Measurements from ENCODE around the gene PPRC1.

The PPRC1 gene

GRCh38 chr10:102112210-102112817, 20.5 kb upstream of the PPRC1 start:
- Histone ChIP-seq H2AFZ (ENCODE audit: low read length) (no peak overlapping the region), H3K4me2 (ENCODE audit: low read length) (peak overlapping the region; percentile 92; the same call in 1 of the 2 replicates), H3K36me3 (ENCODE audit: insufficient read depth, low read length) (peaks cover 34% of the 10 kb centered on the region), H3K4me3 (ENCODE audit: low read depth, low read length, poor library complexity, severe bottlenecking) (no peak overlapping the region), H3K27me3 (ENCODE audit: insufficient read depth, low read length) (no peaks in the 10 kb centered on the region), H4K20me1 (ENCODE audit: insufficient read depth, low read length) (no peaks in the 10 kb centered on the region), H3K9me3 (ENCODE audit: low read length) (no peaks in the 10 kb centered on the region), H3K9me2 (ENCODE audit: low read depth, low read length) (no peaks in the 10 kb centered on the region), H3K9ac (ENCODE audit: low read length) (no peak overlapping the region; the same call in 1 of the 2 replicates), H3K79me2 (ENCODE audit: insufficient read depth, low read length) (peaks cover 18% of the 10 kb centered on the region), H3F3A (ENCODE audit: insufficient read depth, low read length) (no peaks in the 10 kb centered on the region), H3K4me1 (ENCODE audit: insufficient read depth, low read length, severe bottlenecking) (peaks cover 37% of the 10 kb centered on the region), H3K27ac (ENCODE audit: low read depth, low read length, poor library complexity, severe bottlenecking) (no peak overlapping the region)
- TF ChIP-seq, protein P1, sequence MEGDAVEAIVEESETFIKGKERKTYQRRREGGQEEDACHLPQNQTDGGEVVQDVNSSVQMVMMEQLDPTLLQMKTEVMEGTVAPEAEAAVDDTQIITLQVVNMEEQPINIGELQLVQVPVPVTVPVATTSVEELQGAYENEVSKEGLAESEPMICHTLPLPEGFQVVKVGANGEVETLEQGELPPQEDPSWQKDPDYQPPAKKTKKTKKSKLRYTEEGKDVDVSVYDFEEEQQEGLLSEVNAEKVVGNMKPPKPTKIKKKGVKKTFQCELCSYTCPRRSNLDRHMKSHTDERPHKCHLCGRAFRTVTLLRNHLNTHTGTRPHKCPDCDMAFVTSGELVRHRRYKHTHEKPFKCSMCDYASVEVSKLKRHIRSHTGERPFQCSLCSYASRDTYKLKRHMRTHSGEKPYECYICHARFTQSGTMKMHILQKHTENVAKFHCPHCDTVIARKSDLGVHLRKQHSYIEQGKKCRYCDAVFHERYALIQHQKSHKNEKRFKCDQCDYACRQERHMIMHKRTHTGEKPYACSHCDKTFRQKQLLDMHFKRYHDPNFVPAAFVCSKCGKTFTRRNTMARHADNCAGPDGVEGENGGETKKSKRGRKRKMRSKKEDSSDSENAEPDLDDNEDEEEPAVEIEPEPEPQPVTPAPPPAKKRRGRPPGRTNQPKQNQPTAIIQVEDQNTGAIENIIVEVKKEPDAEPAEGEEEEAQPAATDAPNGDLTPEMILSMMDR (IDR thresholded peaks at IDR 0.05; ENCODE audit: low read length) = peak; percentile 14; the same call in 1 of the 2 replicates
- no peak for TF ChIP-seq EZH2 (IDR thresholded peaks at IDR 0.05; ENCODE audit: borderline replicate concordance, low read length)

DNA sequence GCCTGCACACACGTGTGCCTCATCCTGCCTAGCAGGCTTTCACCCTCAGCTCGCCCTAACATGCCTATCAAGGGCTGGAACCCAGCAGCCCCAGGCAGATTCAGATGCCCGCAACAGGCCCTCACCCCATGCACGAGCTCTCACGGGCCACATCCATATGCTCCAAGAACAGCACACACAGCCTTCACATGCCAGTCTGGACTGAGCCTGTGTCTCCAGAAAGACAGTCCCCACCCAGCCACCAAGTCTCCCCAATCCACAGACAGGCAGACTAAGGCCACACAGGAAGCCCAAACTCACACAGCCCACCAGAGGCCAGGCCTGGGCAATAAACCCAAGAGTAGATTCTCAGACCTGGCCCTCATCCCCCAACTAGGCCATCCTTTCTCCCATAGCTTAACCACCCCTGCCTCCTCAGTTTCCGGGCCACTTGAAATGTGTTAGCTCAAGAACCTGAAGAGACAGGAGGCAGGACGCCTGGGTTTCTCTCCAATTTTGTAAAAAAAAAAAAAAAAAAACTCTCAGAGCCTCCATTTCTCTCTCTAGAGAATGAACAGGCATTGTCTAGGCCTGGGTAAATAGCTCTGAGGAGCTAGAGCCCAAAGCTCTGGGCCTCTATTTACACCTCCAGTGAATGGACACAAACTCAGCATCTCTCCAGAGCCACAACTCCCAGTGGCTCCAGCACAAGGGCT, 19.4 kb upstream of the PPRC1 start:
- H3K9ac ChIP-seq (ENCODE audit: low read length) = peak overlapping the region; percentile 82
- H3K4me3 ChIP-seq (ENCODE audit: low read depth, low read length, poor library complexity, severe bottlenecking) = peak overlapping the region; percentile 76
- H4K20me1 ChIP-seq (ENCODE audit: insufficient read depth, low read length) = no peaks in the 10 kb centered on the region
- H2AFZ ChIP-seq (ENCODE audit: low read length) = no peak overlapping the region
- no peaks in the 10 kb centered on the region for H3K9me2 ChIP-seq (ENCODE audit: low read depth, low read length)
- no peaks in the 10 kb centered on the region for H3K9me3 ChIP-seq (ENCODE audit: low read length)
- H3K79me2 ChIP-seq (ENCODE audit: insufficient read depth, low read length) = peaks cover 18% of the 10 kb centered on the region
- H3K4me1 ChIP-seq (ENCODE audit: insufficient read depth, low read length, severe bottlenecking) = peaks cover 48% of the 10 kb centered on the region
- no peaks in the 10 kb centered on the region for H3K27me3 ChIP-seq (ENCODE audit: insufficient read depth, low read length)
- peaks cover 29% of the 10 kb centered on the region for H3K36me3 ChIP-seq (ENCODE audit: insufficient read depth, low read length)
- H3K4me2 ChIP-seq (ENCODE audit: low read length) = peak overlapping the region; percentile 92
- peak overlapping the region; percentile 28 for H3K27ac ChIP-seq (ENCODE audit: low read depth, low read length, poor library complexity, severe bottlenecking)
- no peak for TF ChIP-seq EZH2 (IDR thresholded peaks at IDR 0.05; ENCODE audit: borderline replicate concordance, low read length)
- TF ChIP-seq, protein P1 (IDR thresholded peaks at IDR 0.05; ENCODE audit: low read length) = no peak
- H3F3A ChIP-seq (ENCODE audit: insufficient read depth, low read length) = no peaks in the 10 kb centered on the region

DNA sequence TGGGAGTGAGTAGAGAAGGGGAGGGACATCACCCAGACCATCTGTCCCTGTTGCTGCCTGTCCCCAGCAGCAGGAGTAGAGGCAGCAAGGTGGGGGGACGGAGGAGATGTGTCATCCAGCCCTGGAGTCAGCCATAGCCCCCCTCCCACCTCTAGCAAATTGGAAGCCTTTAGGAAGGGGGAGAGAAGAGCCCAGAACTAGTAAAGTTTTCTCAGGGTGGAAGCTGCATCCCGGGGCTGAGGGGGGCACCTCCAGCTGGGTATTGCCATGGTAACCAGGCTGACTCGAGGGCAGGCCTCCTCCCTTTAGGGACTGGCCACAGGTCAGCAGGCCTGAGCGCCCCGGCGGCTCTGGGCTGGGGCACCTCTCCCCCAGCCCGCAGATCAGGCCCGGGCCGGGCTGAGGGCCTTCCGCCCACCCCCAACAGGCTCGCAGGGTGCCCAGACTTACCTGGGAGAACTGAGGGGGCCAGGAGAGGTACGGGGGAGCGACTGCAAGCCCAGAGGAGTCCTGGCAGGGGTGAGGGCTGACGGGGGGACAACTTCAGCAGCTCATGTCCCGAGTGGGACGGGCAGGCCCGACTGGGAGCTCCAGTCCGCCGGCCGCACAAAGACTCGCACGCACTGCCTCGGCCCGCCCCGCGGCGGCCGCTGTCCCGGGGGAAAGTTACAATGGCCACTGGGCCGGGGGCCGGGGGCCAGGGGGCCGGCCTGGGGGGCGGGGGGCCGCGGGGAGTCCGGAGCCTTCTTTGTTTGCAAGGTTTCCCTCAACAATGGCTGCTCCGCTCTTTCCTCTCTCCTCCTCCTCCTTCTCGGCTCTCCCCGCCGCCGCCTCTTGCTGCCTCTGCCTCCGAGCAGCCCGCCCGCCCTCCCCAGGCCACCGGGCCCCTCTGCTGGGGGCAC, 18.6 kb upstream of the PPRC1 start:
- Histone ChIP-seq H3K79me2 (ENCODE audit: insufficient read depth, low read length) (peaks cover 18% of the 10 kb centered on the region), H3K4me3 (ENCODE audit: low read depth, low read length, poor library complexity, severe bottlenecking) (peak overlapping the region; percentile 76), H3K9me3 (ENCODE audit: low read length) (no peaks in the 10 kb centered on the region), H3K27ac (ENCODE audit: low read depth, low read length, poor library complexity, severe bottlenecking) (peak overlapping the region; percentile 28), H3K27me3 (ENCODE audit: insufficient read depth, low read length) (no peaks in the 10 kb centered on the region), H3K9me2 (ENCODE audit: low read depth, low read length) (no peaks in the 10 kb centered on the region), H3K4me1 (ENCODE audit: insufficient read depth, low read length, severe bottlenecking) (peaks cover 56% of the 10 kb centered on the region), H4K20me1 (ENCODE audit: insufficient read depth, low read length) (no peaks in the 10 kb centered on the region), H2AFZ (ENCODE audit: low read length) (no peak overlapping the region), H3F3A (ENCODE audit: insufficient read depth, low read length) (no peaks in the 10 kb centered on the region), H3K9ac (ENCODE audit: low read length) (peak overlapping the region; percentile 82), H3K4me2 (ENCODE audit: low read length) (peak overlapping the region; percentile 92), H3K36me3 (ENCODE audit: insufficient read depth, low read length) (peaks cover 21% of the 10 kb centered on the region; the same call in 1 of the 2 replicates)
- TF ChIP-seq, protein P1 (IDR thresholded peaks at IDR 0.05; ENCODE audit: low read length) = no peak
- TF ChIP-seq EZH2 (IDR thresholded peaks at IDR 0.05; ENCODE audit: borderline replicate concordance, low read length) = no peak
